ENCODE results near the gene RAB31. TPM values are rescaled to one million over a fixed set of nuclear protein-coding genes. Genes with fewer than 3 reads are reported as not detected.
A peak's percentile ranks its signal among the peaks of the same experiment; 100 is the strongest.
"Not testable (repeated sequence)": the region's sequence is repeated elsewhere in the genome, so short reads cannot be mapped to it uniquely, and the experiment has no call there.

The RAB31 gene
- total and polyA plus RNA-seq, 4 donors, result 21.5 to 114 (median 49.5) TPM

DNA sequence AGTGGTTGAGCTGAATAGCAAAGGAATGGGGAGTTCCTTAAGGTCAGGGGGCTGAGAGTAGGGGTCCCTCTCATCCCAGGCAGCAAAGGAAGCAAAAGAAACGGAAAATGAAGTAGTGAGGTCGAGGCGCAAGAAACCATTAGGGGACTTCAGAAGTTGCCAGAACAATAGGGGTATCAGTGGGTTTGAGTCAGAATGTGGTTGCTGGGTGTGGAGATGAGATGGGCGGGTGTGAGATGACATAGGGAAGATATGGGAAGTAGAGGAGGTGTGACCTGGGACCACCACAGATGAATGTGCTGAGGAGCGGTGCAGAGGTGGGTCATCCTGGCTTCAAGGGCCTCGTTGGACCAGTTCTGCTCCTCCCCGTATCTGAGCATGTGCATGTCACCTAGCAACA, 192.6 kb downstream of the RAB31 start:
- ATAC-seq (ENCODE audit: insufficient read depth, low FRiP score), result no peak
- Histone ChIP-seq H3K9ac (ENCODE audit: insufficient read depth in 1 of 2, low read length in 2 of 2) (no peak overlapping the region), H3K27ac (ENCODE audit: low read depth in 1 of 2, low read length in 1 of 2) (no peak overlapping the region), H3K4me1 (ENCODE audit: control insufficient read depth in 5 of 5, insufficient read depth in 5 of 5, low read length in 5 of 5) (peaks cover 0 to 1% (median 0%) of the 10 kb centered on the region in 5 donors), H3K27me3 (ENCODE audit: control insufficient read depth in 3 of 3, insufficient read depth in 3 of 3, low read length in 2 of 3) (no peaks in the 10 kb centered on the region), H3K36me3 (ENCODE audit: control insufficient read depth in 4 of 4, insufficient read depth in 4 of 4, low read length in 4 of 4) (no peaks in the 10 kb centered on the region), H3K9me3 (ENCODE audit: control insufficient read depth in 4 of 4, insufficient read depth in 3 of 4, low read length in 3 of 4) (no peaks in the 10 kb centered on the region), H3K4me3 (no peak overlapping the region)
- TF ChIP-seq, protein P1, sequence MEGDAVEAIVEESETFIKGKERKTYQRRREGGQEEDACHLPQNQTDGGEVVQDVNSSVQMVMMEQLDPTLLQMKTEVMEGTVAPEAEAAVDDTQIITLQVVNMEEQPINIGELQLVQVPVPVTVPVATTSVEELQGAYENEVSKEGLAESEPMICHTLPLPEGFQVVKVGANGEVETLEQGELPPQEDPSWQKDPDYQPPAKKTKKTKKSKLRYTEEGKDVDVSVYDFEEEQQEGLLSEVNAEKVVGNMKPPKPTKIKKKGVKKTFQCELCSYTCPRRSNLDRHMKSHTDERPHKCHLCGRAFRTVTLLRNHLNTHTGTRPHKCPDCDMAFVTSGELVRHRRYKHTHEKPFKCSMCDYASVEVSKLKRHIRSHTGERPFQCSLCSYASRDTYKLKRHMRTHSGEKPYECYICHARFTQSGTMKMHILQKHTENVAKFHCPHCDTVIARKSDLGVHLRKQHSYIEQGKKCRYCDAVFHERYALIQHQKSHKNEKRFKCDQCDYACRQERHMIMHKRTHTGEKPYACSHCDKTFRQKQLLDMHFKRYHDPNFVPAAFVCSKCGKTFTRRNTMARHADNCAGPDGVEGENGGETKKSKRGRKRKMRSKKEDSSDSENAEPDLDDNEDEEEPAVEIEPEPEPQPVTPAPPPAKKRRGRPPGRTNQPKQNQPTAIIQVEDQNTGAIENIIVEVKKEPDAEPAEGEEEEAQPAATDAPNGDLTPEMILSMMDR (IDR thresholded peaks at IDR 0.05; ENCODE audit: control extremely low read depth, extremely low read depth), result no peak
- 87 to 91% methylated on average over 7 of the region's 7 CpGs for WGBS, 2 donors
- DNase-seq, result no peak

DNA sequence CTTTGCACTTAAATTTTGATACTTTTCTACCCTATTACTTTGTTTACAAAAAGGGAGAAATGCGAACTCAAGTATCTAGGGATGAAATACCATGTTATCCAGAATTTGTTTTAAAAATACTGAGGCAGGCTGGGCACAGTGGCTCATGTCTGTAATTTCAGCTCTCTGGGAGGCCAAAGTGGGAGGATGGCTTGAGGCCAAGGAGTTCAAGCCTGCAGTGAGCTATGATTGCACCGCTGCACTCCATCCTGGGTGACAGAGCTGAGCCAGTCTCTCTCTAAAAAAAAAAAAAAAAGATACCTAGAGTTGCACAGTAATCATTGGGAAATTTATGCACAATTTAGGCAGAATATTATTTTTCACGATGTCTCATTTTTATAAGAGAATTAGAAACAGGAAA, 193.3 kb downstream of the RAB31 start:
- TF ChIP-seq, protein P1 (IDR thresholded peaks at IDR 0.05; ENCODE audit: control extremely low read depth, extremely low read depth), result no peak
- 78 to 90% methylated on average over 3 of the region's 3 CpGs for WGBS, 2 donors
- Histone ChIP-seq H3K27me3 (ENCODE audit: control insufficient read depth in 3 of 3, insufficient read depth in 3 of 3, low read length in 2 of 3) (no peaks in the 10 kb centered on the region), H3K4me1 (ENCODE audit: control insufficient read depth in 5 of 5, insufficient read depth in 5 of 5, low read length in 5 of 5) (peaks cover 0 to 1% (median 0%) of the 10 kb centered on the region in 5 donors), H3K9me3 (ENCODE audit: control insufficient read depth in 4 of 4, insufficient read depth in 3 of 4, low read length in 3 of 4) (no peaks in the 10 kb centered on the region), H3K9ac (ENCODE audit: insufficient read depth in 1 of 2, low read length in 2 of 2) (no peak overlapping the region), H3K4me3 (no peak overlapping the region), H3K27ac (ENCODE audit: low read depth in 1 of 2, low read length in 1 of 2) (no peak overlapping the region), H3K36me3 (ENCODE audit: control insufficient read depth in 4 of 4, insufficient read depth in 4 of 4, low read length in 4 of 4) (no peaks in the 10 kb centered on the region)
- DNase-seq (peak in 2 of 3 donors; percentile 19 to 25), ATAC-seq (ENCODE audit: insufficient read depth, low FRiP score) (no peak)

DNA sequence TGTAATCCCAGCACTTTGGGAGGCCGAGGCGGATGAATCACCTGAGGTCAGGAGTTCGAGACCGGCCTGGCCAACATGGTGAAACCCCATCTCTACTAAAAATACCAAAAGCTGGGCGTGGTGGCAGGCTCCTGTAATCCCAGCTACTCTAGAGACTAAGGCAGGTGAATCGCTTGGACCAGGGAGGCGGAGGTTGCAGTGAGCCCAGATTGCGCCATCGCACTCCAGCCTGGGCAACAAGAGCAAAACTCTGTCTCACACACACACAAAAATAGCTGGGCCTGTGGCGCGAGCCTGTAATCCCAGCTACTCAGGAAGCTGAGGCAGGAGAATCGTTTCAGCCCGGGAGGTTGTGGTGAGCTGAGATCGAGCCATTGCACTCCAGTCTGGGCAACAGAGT, 194.2 kb downstream of the RAB31 start:
- H3K4me1 ChIP-seq (ENCODE audit: control insufficient read depth in 5 of 5, insufficient read depth in 5 of 5, low read length in 5 of 5); ATAC-seq (ENCODE audit: insufficient read depth, low FRiP score); H3K27me3 ChIP-seq (ENCODE audit: control insufficient read depth in 3 of 3, insufficient read depth in 3 of 3, low read length in 2 of 3); H3K36me3 ChIP-seq (ENCODE audit: control insufficient read depth in 4 of 4, insufficient read depth in 4 of 4, low read length in 4 of 4); DNase-seq; H3K4me3 ChIP-seq; H3K27ac ChIP-seq (ENCODE audit: low read depth in 1 of 2, low read length in 1 of 2); H3K9me3 ChIP-seq (ENCODE audit: control insufficient read depth in 4 of 4, insufficient read depth in 3 of 4, low read length in 3 of 4); H3K9ac ChIP-seq (ENCODE audit: insufficient read depth in 1 of 2, low read length in 2 of 2): not testable (repeated sequence)
- 88 to 89% methylated on average over 14 of the region's 14 CpGs for WGBS, 2 donors

DNA sequence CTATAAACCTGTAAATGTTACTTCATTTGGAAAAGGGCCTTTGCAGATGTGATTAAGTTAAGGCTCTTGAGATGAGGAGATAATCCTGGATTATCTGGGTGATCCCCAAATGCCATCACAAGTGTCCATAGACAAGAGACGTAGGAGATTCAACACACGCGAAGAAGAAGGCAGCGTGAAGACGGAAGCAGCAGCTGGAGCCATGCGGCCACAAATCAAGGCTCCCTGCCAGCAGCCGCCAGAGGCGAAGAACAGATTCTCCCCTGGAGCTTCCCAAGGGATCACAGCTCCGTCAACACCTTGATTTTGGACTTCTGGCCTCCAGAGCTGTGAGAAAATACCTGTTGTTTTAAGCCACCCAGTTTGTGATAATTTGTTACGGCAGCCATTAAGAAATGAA, 194.7 kb downstream of the RAB31 start:
- Histone ChIP-seq H3K4me3 (no peak overlapping the region), H3K27ac (ENCODE audit: low read depth in 1 of 2, low read length in 1 of 2) (no peak overlapping the region), H3K36me3 (ENCODE audit: control insufficient read depth in 4 of 4, insufficient read depth in 4 of 4, low read length in 4 of 4) (no peaks in the 10 kb centered on the region), H3K4me1 (ENCODE audit: control insufficient read depth in 5 of 5, insufficient read depth in 5 of 5, low read length in 5 of 5) (peaks cover 0 to 1% (median 0%) of the 10 kb centered on the region in 5 donors), H3K27me3 (ENCODE audit: control insufficient read depth in 3 of 3, insufficient read depth in 3 of 3, low read length in 2 of 3) (peaks cover 0 to 3% (median 0%) of the 10 kb centered on the region in 3 donors), H3K9ac (ENCODE audit: insufficient read depth in 1 of 2, low read length in 2 of 2) (no peak overlapping the region), H3K9me3 (ENCODE audit: control insufficient read depth in 4 of 4, insufficient read depth in 3 of 4, low read length in 3 of 4) (no peaks in the 10 kb centered on the region)
- peak; percentile 44 to 64 (median 50) for DNase-seq
- TF ChIP-seq, protein P1 (IDR thresholded peaks at IDR 0.05; ENCODE audit: control extremely low read depth, extremely low read depth), result no peak
- ATAC-seq (ENCODE audit: insufficient read depth, low FRiP score), result no peak
- WGBS, 2 donors, result 84 to 95% methylated on average over 10 of the region's 10 CpGs
